ENCODE measurements around the gene NAA25.

DNA sequence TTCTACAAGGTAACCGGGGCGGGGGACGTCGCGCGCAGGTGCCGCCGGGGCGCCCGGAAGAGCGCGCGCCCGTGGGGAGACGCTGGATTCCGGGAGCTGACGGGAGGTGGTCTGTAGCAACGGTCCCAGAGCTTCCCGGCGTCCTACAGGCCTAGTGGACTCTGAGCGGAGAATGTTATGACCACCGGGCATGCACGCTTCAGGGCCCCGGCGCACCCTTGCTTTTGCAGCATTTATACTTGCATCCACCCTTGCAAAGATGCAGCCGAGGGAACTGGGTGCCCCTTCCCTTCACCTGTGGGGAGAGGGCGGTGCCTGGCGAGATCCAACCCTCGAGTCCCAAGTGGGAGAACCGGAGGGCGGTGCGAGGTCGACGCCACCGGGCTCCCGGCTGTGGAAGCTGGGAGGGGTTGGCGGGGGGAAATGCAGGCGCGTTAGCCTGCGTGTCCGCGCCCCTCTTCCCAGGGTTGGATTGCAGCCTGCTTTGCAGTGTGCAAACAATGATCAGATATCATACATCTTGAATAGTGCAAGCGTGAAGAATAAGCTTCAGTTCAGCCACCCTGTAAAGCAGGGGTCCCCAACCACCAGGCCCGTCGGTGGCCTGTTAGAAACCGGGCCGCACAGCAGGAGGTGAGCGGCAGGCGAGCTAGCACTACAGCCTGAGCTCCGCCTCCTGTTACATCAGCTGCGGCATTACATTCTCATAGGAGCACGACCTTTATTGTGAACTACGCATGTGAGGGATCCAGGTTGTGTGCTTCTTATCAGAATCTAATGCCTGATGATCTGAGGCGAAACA, 94.8 kb downstream of the NAA25 start:
- TF ChIP-seq, protein P1, sequence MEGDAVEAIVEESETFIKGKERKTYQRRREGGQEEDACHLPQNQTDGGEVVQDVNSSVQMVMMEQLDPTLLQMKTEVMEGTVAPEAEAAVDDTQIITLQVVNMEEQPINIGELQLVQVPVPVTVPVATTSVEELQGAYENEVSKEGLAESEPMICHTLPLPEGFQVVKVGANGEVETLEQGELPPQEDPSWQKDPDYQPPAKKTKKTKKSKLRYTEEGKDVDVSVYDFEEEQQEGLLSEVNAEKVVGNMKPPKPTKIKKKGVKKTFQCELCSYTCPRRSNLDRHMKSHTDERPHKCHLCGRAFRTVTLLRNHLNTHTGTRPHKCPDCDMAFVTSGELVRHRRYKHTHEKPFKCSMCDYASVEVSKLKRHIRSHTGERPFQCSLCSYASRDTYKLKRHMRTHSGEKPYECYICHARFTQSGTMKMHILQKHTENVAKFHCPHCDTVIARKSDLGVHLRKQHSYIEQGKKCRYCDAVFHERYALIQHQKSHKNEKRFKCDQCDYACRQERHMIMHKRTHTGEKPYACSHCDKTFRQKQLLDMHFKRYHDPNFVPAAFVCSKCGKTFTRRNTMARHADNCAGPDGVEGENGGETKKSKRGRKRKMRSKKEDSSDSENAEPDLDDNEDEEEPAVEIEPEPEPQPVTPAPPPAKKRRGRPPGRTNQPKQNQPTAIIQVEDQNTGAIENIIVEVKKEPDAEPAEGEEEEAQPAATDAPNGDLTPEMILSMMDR (conservative IDR thresholded peaks at IDR 0.05; ENCODE audit: low read depth, low read length), result peak; percentile 17; the same call in 1 of the 2 replicates
- TF ChIP-seq EZH2 (IDR thresholded peaks at IDR 0.05; ENCODE audit: borderline replicate concordance, low read depth, low read length, poor library complexity, severe bottlenecking), result no peak
